Neural progenitor cell (in vitro differentiated cells): ENCODE data around the gene ANAPC7. TPM values are rescaled to one million over a fixed set of nuclear protein-coding genes. Genes with fewer than 3 reads are reported as not detected.

Source experiments
- DNase-seq: peaks from one replicate; pipeline ENCODE4 v3.0.0-alpha.2; 2016; ENCODE audit warnings: low spot score
- H2AFZ ChIP-seq: fragments of 200-600 bp; sonication (generic); replicated peaks from 2 replicates; pipeline ENCODE4 v1.6.1; 2016; ENCODE audit warnings: antibody characterized with exemption
- H3F3A ChIP-seq: fragments of 200-600 bp; sonication (generic); 2 replicates; pipeline ENCODE4 v1.6.1; 2016; ENCODE audit warnings: antibody characterized with exemption, low read depth
- H3K27ac ChIP-seq: fragments of 200-600 bp; sonication (generic); 2 replicates; pipeline ENCODE4 v1.5.1; 2016; ENCODE audit warnings: mild to moderate bottlenecking
- H3K27me3 ChIP-seq: fragments of 200-600 bp; sonication (generic); 2 replicates; pipeline ENCODE4 v1.6.1; 2016; ENCODE audit warnings: mild to moderate bottlenecking, moderate library complexity
- H3K36me3 ChIP-seq: fragments of 200-600 bp; sonication (generic); 2 replicates; pipeline ENCODE4 v1.5.1; 2016
- H3K4me1 ChIP-seq: fragments of 200-600 bp; sonication (generic); 2 replicates; pipeline ENCODE4 v1.6.1; 2016; ENCODE audit warnings: mixed run types
- H3K4me2 ChIP-seq: fragments of 200-600 bp; sonication (generic); 2 replicates; pipeline ENCODE4 v1.6.1; 2016
- H3K4me3 ChIP-seq: fragments of 200-600 bp; sonication (generic); 2 replicates; pipeline ENCODE4 v1.5.1; 2016
- H3K79me2 ChIP-seq: fragments of 200-600 bp; sonication (generic); 2 replicates; pipeline ENCODE4 v1.6.1; 2016; ENCODE audit warnings: low read depth
- H3K9ac ChIP-seq: fragments of 200-600 bp; sonication (generic); 2 replicates; pipeline ENCODE4 v1.6.1; 2016
- H3K9me3 ChIP-seq: fragments of 200-600 bp; sonication (generic); 2 replicates; pipeline ENCODE4 v1.5.1; 2016; ENCODE audit warnings: low read depth
- H4K20me1 ChIP-seq: fragments of 200-600 bp; sonication (generic); 2 replicates; pipeline ENCODE4 v1.6.1; 2016; ENCODE audit warnings: low read depth
- H3K27ac Mint-ChIP-seq: 3 replicates; pipeline ENCODE4 v1.8.0; 2021; ENCODE audit warnings: mixed read lengths
- H3K27me3 Mint-ChIP-seq: 2 replicates; pipeline ENCODE4 v1.8.0; 2022; ENCODE audit warnings: low read depth, mild to moderate bottlenecking, inconsistent platforms, moderate library complexity, mixed read lengths; ENCODE audit not compliant: insufficient read depth
- H3K36me3 Mint-ChIP-seq: 3 replicates; pipeline ENCODE4 v1.8.0; 2021; ENCODE audit warnings: mixed read lengths
- H3K4me1 Mint-ChIP-seq: 3 replicates; pipeline ENCODE4 v1.8.0; 2021; ENCODE audit warnings: mixed read lengths
- H3K4me3 Mint-ChIP-seq: 3 replicates; pipeline ENCODE4 v1.8.0; 2021; ENCODE audit warnings: mild to moderate bottlenecking, moderate library complexity, mixed read lengths
- H3K9me3 Mint-ChIP-seq: 3 replicates; pipeline ENCODE4 v1.8.0; 2020; ENCODE audit warnings: mixed read lengths
- EZH2 ChIP-seq: fragments of 200-600 bp; sonication (generic); IDR thresholded peaks from 2 replicates; pipeline ENCODE4 v1.6.1; 2017; ENCODE audit warnings: antibody characterized with exemption, mild to moderate bottlenecking, moderate library complexity
- EZH2phosphoT487 ChIP-seq: fragments of 200-600 bp; sonication (generic); IDR thresholded peaks from 2 replicates; pipeline ENCODE4 v1.6.1; 2017; ENCODE audit warnings: antibody characterized with exemption
- total RNA-seq: library from RNA; depleted of rRNA; stranded (reverse); fragments of >200 nt; gene quantifications from 2 replicates; pipeline ENCODE4 v1.2.3, GENCODE V29; 2015; ENCODE audit warnings: low replicate concordance
- TF ChIP-seq, protein P1 (sequence below): fragments of 200-600 bp; sonication (generic); IDR thresholded peaks from 2 replicates; pipeline ENCODE4 v1.5.1; 2017; ENCODE audit warnings: antibody characterized with exemption, mild to moderate bottlenecking

ANAPC7 gene
- total RNA-seq, 1 donor from 2014 or later, result 114 TPM

DNA sequence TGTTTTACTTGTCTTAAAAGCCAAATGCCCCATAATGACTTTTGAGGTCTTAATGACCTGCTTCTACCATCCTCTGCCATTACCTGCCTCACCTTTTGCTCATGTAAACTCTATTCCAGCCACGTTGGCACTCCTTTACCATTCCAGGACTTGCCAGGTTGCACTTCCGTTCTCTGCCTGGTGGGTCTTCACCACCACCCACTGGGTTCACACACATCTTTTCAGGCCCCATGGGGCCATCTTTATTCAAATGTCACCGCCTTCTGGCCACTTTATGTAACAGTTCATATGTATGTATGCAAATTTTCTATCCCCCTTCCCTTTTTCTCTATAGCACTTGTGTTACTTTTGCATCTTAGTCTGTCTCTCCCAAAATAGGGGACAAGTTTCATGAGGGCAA, 64.8 kb downstream of the ANAPC7 start:
- no peaks in the 10 kb centered on the region for H3K9me3 ChIP-seq
- Mint-ChIP-seq H3K9me3 (no peaks in the 10 kb centered on the region), H3K27ac (no peak overlapping the region), H3K4me1 (no peaks in the 10 kb centered on the region), H3K36me3 (peaks cover 54% of the 10 kb centered on the region), H3K4me3 (no peak overlapping the region), H3K27me3 (peaks cover 2% of the 10 kb centered on the region)
- peaks cover 6% of the 10 kb centered on the region for H3F3A ChIP-seq
- no peak overlapping the region for H2AFZ ChIP-seq
- no peaks in the 10 kb centered on the region for H3K79me2 ChIP-seq
- H3K36me3 ChIP-seq, result peaks cover 32% of the 10 kb centered on the region
- H3K4me1 ChIP-seq, result no peaks in the 10 kb centered on the region
- H3K27me3 ChIP-seq, result no peaks in the 10 kb centered on the region
- TF ChIP-seq EZH2phosphoT487, result no peak
- TF ChIP-seq, protein P1, sequence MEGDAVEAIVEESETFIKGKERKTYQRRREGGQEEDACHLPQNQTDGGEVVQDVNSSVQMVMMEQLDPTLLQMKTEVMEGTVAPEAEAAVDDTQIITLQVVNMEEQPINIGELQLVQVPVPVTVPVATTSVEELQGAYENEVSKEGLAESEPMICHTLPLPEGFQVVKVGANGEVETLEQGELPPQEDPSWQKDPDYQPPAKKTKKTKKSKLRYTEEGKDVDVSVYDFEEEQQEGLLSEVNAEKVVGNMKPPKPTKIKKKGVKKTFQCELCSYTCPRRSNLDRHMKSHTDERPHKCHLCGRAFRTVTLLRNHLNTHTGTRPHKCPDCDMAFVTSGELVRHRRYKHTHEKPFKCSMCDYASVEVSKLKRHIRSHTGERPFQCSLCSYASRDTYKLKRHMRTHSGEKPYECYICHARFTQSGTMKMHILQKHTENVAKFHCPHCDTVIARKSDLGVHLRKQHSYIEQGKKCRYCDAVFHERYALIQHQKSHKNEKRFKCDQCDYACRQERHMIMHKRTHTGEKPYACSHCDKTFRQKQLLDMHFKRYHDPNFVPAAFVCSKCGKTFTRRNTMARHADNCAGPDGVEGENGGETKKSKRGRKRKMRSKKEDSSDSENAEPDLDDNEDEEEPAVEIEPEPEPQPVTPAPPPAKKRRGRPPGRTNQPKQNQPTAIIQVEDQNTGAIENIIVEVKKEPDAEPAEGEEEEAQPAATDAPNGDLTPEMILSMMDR, result peak; percentile 7
- no peak for DNase-seq
- H3K4me2 ChIP-seq, result no peak overlapping the region
- H3K4me3 ChIP-seq, result no peak overlapping the region
- no peak overlapping the region for H3K27ac ChIP-seq
- H3K9ac ChIP-seq, result no peak overlapping the region
- no peaks in the 10 kb centered on the region for H4K20me1 ChIP-seq

DNA sequence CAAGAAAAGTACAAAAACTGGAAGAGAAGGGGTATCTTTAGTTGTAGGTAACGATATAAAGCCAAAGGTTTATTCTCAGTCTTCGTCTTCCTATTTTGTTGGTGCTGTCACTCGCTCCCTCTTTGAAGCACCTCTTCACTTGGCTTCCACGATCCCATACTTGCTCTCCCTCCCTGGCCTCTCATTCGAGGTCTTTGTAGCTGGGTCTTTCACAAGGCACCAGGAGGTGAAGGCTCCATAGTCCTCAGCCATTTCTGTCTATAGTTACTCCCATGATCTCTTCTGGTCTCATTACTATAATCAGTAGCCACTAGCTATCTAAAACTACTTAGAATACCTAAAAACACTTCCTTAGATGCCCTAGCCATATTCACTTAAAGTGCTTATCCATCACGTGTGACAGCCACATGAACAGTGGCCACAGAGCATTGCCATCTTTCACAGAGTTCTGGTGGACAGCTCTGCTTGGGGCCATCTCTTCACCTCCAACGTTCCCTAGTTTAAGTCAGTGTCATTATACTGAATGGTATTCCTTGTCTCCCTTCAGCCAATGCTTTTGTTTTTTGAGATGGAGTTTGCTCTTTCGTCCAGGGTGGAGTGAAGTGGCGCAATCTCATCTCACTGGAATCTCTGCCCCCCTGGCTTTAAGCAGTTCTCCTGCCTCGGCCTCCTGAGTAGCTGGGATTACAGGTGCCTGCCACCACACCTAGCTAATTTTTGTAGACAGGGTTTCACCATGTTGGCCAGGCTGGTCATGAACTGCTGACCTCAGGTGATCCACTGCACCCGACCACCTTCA, 65.4 kb downstream of the ANAPC7 start:
- no peaks in the 10 kb centered on the region for H3K27me3 ChIP-seq
- no peak overlapping the region for H3K27ac ChIP-seq
- no peaks in the 10 kb centered on the region for H3K9me3 Mint-ChIP-seq
- no peak overlapping the region for H3K4me2 ChIP-seq
- H3K4me3 ChIP-seq, result no peak overlapping the region
- H3K36me3 ChIP-seq, result peaks cover 32% of the 10 kb centered on the region
- no peak overlapping the region for H3K4me3 Mint-ChIP-seq
- no peak overlapping the region for H2AFZ ChIP-seq
- peaks cover 2% of the 10 kb centered on the region for H3K27me3 Mint-ChIP-seq
- H3K27ac Mint-ChIP-seq, result no peak overlapping the region
- H3K4me1 Mint-ChIP-seq, result no peaks in the 10 kb centered on the region
- H3K9ac ChIP-seq, result no peak overlapping the region
- DNase-seq, result no peak
- H3F3A ChIP-seq, result peaks cover 6% of the 10 kb centered on the region
- no peaks in the 10 kb centered on the region for H3K4me1 ChIP-seq
- TF ChIP-seq EZH2 (no peak), EZH2phosphoT487 (no peak)
- TF ChIP-seq, protein P1, result no peak
- H3K9me3 ChIP-seq, result no peaks in the 10 kb centered on the region
- H3K36me3 Mint-ChIP-seq, result peaks cover 54% of the 10 kb centered on the region
- H4K20me1 ChIP-seq, result no peaks in the 10 kb centered on the region
- no peaks in the 10 kb centered on the region for H3K79me2 ChIP-seq

DNA sequence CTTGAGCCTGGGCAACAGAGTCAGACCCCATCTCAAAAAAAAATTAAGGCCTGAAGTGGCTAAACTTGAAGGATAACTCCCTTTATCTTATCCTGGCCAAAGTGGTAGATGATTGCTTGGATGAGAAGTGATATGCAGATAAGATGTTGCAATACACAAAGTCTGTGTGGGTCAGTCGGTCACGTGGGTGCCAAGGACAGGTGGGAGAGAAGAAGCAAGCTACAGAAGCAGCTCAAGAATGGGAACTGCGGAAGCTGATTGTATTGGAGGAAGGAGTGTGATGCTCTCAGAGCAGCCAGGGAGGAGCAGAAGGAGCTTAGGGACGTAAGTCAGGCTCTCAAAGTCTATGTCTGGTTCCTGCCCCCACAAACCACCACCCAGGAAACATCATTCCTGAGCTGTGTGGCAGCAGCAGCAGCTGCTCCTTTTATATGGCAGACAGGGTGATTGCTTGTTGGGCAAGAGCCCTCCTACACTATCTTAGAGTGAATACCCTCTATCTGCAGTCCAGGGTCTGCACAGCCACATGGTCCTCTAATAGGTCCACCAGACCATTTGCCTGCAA, 67.9 kb downstream of the ANAPC7 start:
- H3K9me3 ChIP-seq, result no peaks in the 10 kb centered on the region
- no peaks in the 10 kb centered on the region for H3K9me3 Mint-ChIP-seq
- peaks cover 15% of the 10 kb centered on the region for H4K20me1 ChIP-seq
- no peak overlapping the region for H3K27ac Mint-ChIP-seq
- H3K4me1 Mint-ChIP-seq, result no peaks in the 10 kb centered on the region
- H3K36me3 ChIP-seq, result peaks cover 25% of the 10 kb centered on the region
- peaks cover 5% of the 10 kb centered on the region for H3K27me3 Mint-ChIP-seq
- H3K36me3 Mint-ChIP-seq, result peaks cover 44% of the 10 kb centered on the region
- H3K4me2 ChIP-seq, result no peak overlapping the region
- H3K79me2 ChIP-seq, result peaks cover 19% of the 10 kb centered on the region
- H3K9ac ChIP-seq, result no peak overlapping the region
- no peaks in the 10 kb centered on the region for H3K4me1 ChIP-seq
- no peak overlapping the region for H3K27ac ChIP-seq
- H2AFZ ChIP-seq, result no peak overlapping the region
- no peak for DNase-seq
- TF ChIP-seq EZH2phosphoT487 (no peak), EZH2 (no peak)
- TF ChIP-seq, protein P1, result no peak
- no peaks in the 10 kb centered on the region for H3K27me3 ChIP-seq
- no peak overlapping the region for H3K4me3 ChIP-seq
- no peak overlapping the region for H3K4me3 Mint-ChIP-seq
- H3F3A ChIP-seq, result peaks cover under 1% of the 10 kb centered on the region
